HEK293 (cell line): ENCODE results near the gene CDC14A.

Experiments used
- CTCF ChIP-seq: fragments of 450-650 bp; formaldehyde crosslinking; IDR thresholded peaks from 2 replicates; pipeline ENCODE4 v1.5.1; 2016; ENCODE audit warnings: missing biosample characterization, missing genetic modification characterization
- ZBTB20 ChIP-seq: fragments of 450-650 bp; formaldehyde crosslinking; IDR thresholded peaks from 2 replicates; pipeline ENCODE4 v1.5.1; 2016; ENCODE audit warnings: missing biosample characterization, missing genetic modification characterization
- ZBTB8A ChIP-seq: fragments of 450-650 bp; formaldehyde crosslinking; IDR thresholded peaks from 2 replicates; pipeline ENCODE4 v1.5.1; 2016; ENCODE audit warnings: missing biosample characterization, missing genetic modification characterization
- ZNF133 ChIP-seq: fragments of 450-650 bp; formaldehyde crosslinking; IDR thresholded peaks from 2 replicates; pipeline ENCODE4 v1.5.1; 2016; ENCODE audit warnings: missing biosample characterization, missing genetic modification characterization
- ZNF24 ChIP-seq: fragments of 450-650 bp; formaldehyde crosslinking; IDR thresholded peaks from 2 replicates; pipeline ENCODE4 v1.5.1; 2016; ENCODE audit warnings: missing biosample characterization, missing genetic modification characterization
- ZNF645 ChIP-seq: fragments of 450-650 bp; formaldehyde crosslinking; IDR thresholded peaks from 2 replicates; pipeline ENCODE4; 2016; ENCODE audit warnings: missing biosample characterization, missing genetic modification characterization

GRCh38 chr1:100390531-100390930, 38.2 kb downstream of the CDC14A start:
- TF ChIP-seq ZNF24 = no peak
- no peak for TF ChIP-seq ZNF133 (tag by site-specific recombination)
- TF ChIP-seq ZBTB8A = no peak
- no peak for TF ChIP-seq ZBTB20
- no peak for TF ChIP-seq ZNF645 (tag by site-specific recombination)
- no peak for TF ChIP-seq CTCF (tag by site-specific recombination)
